Cardiac fibroblast (primary cell): ENCODE measurements around the gene CBX7.

Source experiments
- DNase-seq, 2 donors: peaks; one replicate each; pipeline versions ENCODE4 v3.0.0 to v3.0.0-alpha.2; 2010; ENCODE audit warnings: low read depth in 2 of 2
- H3K4me3 ChIP-seq, 2 donors: replicated peaks in 1 of 2; 1 replicate in 1 of 2; 2 replicates in 1 of 2; pipeline ENCODE4 v1.5.1; 2011; ENCODE audit warnings: low read depth in 2 of 2, low read length in 2 of 2, mild to moderate bottlenecking in 2 of 2, moderate library complexity in 1 of 2
- TF ChIP-seq, protein P1 (sequence below): IDR thresholded peaks from one replicate; pipeline ENCODE4 v1.5.1; 2011; ENCODE audit warnings: low read depth, mild to moderate bottlenecking, low read length, inconsistent platforms

Gene CBX7

DNA sequence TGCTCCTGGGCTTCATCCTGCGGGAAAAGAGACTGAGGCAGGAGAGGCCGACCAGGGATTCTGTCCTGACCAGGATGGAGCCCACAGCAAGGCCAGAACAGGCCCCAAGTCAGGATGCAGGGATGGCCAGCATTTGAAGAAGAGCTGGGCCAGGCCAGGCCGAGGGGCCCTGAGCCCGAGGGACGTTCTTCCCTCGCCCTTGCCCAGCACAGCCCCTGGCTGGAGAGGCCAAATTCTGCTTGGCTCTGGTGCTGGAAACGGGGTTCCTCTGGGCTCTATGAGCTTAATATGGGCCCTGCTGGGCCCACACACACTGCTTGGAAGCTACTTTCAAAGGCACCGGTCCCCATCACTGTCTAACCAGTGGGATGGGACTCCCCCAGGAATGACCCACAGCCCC, 67.8 kb downstream of the CBX7 start:
- DNase-seq, result no peak
- H3K4me3 ChIP-seq, result no peak overlapping the region
- TF ChIP-seq, protein P1, sequence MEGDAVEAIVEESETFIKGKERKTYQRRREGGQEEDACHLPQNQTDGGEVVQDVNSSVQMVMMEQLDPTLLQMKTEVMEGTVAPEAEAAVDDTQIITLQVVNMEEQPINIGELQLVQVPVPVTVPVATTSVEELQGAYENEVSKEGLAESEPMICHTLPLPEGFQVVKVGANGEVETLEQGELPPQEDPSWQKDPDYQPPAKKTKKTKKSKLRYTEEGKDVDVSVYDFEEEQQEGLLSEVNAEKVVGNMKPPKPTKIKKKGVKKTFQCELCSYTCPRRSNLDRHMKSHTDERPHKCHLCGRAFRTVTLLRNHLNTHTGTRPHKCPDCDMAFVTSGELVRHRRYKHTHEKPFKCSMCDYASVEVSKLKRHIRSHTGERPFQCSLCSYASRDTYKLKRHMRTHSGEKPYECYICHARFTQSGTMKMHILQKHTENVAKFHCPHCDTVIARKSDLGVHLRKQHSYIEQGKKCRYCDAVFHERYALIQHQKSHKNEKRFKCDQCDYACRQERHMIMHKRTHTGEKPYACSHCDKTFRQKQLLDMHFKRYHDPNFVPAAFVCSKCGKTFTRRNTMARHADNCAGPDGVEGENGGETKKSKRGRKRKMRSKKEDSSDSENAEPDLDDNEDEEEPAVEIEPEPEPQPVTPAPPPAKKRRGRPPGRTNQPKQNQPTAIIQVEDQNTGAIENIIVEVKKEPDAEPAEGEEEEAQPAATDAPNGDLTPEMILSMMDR, result no peak

DNA sequence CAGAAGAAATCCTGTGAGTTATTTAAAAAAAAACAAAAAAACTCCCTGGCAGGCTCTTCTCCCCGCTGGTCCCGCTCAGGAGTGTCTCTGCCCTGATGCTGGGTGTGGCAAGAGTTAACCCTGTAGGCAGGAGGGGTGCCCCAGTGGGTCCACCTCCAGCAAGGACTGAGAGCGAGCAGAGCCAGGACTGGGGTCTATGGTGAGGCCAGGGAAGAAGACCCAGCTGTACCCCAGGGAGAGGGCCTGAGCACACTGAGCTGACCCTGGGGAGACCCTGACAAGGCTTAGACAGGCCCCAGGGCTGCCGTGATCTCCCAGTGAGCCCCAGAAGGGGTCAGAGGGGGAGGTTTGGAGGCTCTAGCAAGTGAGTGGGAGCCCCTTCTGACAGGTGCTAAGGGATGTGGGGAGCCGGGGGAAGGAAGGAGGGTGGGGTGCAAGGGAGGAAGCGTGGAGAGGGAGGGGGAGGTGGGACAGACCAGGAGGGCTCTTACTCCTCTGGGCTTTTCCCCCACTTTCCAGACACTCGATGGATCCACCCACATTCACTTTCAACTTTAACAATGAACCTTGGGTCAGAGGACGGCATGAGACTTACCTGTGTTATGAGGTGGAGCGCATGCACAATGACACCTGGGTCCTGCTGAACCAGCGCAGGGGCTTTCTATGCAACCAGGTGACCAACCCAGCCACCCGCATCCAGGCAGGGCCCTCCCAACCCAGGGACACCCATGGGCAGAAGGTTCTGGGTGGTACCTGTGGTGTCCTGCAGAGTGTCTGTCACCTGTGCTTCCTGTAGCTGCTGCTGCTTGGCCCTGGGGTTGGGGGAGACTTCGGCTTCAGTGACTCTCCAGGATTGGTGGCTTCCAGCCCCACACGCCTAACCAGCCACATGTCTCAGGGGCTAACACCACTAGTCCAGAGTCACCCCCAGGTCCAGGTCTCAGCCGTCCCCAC, 69.0 kb downstream of the CBX7 start:
- TF ChIP-seq, protein P1, result no peak
- H3K4me3 ChIP-seq, result no peak overlapping the region
- no peak for DNase-seq

GRCh38 chr22:39081598-39081997, 70.9 kb downstream of the CBX7 start:
- H3K4me3 ChIP-seq, result no peak overlapping the region
- TF ChIP-seq, protein P1, result no peak
- no peak for DNase-seq

DNA sequence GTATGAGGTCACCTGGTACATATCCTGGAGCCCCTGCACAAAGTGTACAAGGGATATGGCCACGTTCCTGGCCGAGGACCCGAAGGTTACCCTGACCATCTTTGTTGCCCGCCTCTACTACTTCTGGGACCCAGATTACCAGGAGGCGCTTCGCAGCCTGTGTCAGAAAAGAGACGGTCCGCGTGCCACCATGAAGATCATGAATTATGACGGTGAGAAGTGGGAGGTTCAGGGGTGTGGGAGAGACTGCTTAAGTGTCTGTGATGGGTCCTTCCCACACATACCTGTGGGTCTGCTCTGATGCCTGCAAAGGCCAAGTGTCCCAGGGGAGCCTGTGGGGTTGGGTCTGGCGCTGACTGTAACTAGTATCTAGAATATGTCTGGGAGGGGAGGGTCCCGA, 71.5 kb downstream of the CBX7 start:
- TF ChIP-seq, protein P1, result no peak
- DNase-seq, result no peak
- H3K4me3 ChIP-seq, result no peak overlapping the region
